HUDEP-2 (cell line): ENCODE data around the gene VAMP2.

Experiments
- DNase-seq, 76 experiments: peaks; one replicate each; lab custom pipeline; 2025; ENCODE audit not compliant: unreplicated experiment in 76 of 76; lab: John Stamatoyannopoulos, UW

VAMP2 gene

DNA sequence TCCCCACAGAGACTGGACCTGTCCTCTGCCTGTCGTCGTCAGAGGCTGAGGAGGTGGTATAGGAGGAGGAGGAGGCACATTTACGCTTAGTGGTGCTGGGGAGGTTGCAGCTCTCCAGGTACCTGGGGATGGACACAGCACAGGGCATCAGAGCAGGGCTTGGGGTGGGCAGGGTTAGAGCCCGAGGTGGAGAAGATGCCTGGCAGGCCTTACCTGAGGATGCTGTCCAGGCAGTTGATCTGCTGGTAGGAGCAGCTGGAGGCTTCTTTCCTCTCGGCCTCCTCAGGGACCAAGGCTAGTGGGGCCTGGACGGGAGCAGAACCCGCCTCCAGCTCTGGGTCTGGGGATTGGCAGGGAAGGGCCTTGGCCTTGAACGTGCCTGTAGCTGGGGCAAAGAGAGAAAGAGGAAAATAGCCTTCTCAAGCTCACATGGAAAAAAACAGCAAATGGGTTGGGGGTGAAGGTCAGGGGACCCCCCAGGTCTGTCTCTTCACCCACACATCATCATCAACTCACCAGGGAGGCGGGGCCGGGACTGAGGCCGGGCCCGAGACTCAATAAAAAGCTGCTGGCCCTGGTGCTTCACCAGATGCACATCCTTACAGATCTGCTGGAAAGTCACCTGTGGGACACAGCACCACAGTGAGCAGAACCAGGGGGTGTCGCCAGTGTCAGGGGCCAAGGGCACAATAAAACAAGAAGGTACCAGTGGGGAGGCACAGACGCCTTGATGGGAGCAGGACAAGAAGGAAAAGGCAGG, 16.2 kb downstream of the VAMP2 start:
- DNase-seq = no peak

DNA sequence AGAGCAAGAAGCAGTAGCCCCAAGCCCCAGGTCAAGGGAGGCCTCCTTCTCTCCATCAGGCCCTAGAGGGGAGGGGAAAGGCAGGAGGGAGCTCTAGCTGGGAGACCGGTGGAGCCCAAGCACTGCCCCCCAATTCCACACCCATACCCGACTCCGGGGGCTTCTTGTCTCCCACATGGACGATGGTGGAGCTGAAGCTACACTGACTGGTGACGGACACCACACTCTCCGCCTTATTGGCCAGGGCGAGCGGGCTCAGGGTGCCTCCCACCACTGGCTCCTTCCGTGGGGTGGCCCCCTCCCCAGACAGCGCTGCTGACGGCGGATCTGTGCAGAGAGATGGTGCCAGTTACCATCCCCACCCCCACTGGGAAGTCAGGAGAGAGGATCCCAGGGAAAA, 16.9 kb downstream of the VAMP2 start:
- DNase-seq = no peak

DNA sequence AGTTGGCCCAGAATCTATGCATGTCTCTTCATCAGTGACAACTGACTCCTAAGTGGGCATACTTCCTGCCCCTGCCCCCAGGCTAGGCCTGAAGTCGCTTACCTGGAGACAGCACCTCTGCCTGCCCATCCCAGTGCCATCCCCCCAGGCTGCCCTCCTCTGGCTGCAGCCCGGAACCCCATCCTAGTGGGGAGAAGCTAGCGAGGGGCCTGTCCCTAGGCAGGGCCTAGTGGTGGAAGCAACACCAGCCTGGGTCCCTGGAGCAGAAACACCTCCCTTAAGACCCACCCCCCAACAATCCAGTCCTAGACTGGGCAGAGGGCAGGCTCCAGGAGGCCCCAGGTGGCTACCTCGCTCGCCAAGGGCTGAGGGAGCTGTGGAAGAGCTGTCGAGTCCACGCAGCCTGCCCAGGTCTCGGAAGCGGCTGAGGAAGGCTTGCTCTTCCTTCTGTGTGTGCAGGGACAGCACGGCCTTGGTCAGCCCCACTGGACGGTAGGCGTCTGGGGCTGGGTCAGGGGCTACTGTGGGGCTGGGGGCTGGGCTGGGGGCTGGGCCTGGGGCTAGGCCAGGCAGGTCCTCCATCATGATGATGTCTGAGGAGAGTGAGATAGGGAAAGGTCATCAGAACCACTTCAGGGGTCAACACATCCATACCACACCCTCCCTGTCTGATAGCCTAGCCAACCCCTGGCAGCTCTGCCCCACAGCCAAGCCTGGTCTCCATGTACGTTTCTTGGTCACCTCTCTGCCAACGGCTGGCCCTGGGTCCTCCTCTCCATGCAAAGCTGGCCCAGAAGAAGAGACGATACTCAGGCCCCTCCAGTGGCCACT, 18.1 kb downstream of the VAMP2 start:
- no peak for DNase-seq

DNA sequence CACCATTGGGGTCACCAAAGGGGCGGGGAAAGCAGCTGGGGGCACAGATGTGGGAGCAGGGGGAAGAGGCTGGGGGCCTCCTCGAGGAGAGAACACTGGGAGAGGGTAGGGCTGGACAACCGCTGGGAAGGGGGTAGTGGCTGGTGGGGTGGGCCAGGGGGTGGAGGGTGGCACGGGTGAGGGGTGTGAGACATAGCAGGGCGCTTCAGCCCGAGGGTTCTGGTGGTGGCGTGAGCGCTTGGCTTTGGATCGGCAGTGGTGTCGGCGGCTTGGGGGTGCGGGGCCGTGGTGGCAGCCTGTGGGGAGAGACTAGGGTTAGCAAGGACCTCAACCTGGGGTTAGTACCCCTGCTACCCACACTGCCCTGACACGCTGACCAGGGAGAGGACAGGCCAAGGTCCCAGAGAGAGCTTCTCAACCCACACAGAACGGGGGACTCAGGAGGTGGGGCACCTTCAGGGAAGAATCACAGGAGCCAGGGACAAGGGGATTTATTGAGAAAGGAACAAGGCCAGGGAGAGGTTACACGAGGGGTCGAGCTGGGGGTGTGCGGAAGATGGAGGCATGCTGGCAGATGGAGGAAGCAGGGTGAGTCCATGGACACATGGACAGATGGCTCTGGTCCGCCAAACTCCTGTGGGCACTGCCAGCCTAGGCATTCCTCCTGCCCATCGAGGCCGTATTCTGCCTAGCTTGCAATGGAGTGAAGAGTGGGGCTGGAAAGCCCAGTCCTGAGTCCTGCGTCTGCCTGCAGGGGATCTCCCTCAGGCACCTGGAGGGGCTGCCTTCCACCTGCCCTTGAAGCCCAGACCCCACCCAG, 19.0 kb downstream of the VAMP2 start:
- no peak for DNase-seq

DNA sequence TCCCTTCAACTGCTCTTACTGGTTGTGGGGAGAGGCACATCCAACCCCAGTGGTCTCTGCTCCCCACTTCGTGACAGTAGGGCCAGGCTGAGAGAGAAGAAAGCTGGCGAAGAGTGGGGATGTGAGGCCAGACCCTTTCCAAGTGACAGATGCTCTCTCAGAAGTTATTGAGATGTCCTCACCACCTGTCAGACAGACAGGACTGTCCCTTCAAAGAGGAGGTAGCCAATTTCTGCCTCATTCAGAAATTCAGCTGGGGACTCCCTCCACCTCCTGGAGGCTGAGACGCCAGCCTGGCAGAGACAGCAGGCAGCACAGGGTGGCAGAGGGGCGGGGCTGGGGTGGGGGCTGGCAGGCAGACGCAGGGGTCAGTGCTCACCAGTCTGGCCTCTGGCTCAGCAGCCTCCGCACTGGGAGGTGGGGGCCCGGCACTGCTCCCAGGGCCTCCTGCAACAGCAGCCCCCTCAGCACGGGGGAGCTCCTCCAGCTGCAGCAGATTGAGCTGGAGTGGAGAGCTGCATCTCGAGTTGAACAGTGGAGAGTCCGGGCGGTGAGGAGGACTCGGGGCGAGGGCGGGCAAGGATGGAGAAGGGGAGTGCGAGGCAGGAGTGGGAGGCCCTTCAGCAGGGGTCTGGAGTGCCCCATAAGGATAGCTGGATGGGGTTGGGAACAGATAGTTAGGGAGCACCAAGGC, 19.7 kb downstream of the VAMP2 start:
- no peak for DNase-seq

DNA sequence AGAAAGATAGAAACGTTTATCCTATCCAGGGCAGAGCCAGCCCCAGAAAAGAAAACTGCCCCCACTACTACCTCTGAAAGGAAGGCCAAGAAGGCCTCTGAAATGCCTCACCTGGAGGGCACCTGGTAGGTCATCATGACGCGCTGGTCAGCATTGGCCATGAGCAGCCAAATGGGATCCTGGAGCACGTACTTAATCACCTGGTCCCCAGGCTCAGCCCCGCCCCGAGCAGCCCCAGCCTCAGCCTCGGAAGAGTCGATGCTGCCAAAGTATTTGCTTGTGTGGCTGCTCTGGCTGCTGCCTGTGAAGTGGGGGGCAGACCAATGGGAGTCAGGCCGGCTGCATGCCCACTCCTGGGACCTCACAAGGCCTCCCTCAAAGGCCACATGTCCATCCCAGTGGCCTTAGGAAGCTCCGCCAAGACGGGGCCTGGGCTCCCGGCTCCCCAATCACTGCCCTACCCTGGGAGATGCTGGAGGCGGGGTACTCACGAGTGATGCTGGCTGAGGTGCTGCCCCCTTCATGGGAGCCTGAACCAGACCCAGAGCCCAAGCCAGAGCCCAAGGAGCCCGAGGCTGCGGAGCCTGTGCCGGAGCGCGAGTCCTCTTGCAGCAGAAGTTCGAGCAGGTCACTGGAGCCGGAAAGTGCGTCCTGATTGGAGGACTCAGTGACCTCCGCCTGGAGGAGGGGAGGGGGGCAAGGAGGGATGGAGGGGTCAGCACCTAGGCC, 20.4 kb downstream of the VAMP2 start:
- no peak for DNase-seq

DNA sequence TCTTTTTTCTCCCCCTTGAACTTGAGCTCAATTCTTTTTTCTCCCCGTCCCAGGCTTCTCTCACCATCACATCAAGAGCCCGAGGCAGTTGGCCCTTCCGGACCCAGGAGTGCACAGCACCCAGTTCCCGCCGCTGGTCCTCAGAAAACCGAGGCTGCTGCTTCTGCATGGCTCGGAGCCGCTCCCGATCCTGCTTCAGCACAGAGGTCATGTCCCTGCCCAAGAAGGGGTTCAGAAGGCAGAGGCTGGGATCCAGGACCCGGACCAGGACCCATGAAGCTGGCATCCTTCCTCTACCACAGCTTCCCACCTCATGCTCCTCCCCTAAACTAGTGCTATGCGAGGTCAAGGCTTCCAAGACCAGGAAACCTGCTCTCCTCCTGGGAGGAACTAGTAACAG, 21.0 kb downstream of the VAMP2 start:
- DNase-seq = no peak

DNA sequence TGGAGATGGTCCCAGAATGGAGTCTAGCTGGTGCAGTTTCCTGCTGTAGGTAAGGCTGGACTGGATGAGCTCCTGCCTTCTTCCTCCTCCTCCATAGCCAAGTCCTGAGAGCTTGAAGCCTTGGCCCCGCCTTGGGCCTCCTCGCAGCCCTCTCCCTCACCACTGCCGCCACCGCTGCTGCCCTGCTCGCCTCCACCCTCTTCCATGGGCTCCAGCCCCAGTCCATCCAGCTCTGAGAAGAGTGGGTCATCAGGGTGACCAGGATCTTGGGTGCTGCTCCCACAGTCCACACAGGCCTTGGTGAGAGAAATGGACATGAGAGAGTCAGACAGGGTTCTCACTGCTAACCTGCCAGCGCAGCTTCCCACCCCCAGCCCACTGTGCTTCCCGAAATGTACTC, 21.7 kb downstream of the VAMP2 start:
- no peak for DNase-seq

DNA sequence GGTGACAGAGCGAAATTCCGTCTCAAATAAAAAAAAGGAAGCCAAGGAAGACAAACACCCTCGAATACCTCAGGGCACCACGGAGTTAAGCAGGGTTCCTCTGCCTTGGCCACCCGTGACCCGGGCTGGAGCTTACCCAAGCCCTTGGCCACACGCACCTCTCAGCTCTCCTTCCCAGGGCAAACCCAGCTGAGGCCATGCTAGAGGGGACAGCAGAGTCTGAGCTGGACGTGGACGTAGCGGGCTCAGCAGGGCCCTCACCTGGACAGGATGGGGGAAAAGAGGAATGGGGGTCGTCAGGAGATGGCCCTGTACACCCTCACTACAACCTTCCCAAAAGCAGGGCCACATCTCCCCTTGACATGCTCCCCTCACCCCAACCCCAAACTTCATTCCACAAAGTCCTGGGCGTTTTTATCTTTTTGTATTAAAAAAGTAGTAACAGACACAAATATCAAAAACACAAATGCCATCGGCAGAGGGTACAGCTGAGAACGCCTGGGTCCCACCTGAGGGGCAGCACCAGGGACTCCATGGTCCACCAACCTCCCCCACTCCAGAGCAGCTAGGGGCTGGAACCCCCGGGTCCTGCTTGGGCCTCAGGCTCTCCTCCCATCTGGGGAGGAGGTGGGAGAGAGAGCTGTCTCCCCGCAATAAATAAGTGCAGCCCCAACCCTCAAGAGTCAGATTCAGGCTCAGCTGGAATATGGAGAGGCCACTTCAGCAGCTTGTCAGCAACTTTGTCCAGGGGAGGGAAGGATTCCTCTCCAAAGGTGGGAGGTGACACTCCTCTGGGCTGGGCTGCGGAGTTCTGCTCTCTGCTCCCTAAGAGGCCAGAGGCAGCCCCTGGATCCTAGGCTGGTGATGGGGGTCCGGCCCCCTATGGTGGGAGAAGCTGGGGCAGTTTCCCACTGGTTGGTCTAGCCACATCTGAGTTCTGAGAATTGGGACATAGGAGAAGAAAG, 22.4 kb downstream of the VAMP2 start:
- DNase-seq = no peak

DNA sequence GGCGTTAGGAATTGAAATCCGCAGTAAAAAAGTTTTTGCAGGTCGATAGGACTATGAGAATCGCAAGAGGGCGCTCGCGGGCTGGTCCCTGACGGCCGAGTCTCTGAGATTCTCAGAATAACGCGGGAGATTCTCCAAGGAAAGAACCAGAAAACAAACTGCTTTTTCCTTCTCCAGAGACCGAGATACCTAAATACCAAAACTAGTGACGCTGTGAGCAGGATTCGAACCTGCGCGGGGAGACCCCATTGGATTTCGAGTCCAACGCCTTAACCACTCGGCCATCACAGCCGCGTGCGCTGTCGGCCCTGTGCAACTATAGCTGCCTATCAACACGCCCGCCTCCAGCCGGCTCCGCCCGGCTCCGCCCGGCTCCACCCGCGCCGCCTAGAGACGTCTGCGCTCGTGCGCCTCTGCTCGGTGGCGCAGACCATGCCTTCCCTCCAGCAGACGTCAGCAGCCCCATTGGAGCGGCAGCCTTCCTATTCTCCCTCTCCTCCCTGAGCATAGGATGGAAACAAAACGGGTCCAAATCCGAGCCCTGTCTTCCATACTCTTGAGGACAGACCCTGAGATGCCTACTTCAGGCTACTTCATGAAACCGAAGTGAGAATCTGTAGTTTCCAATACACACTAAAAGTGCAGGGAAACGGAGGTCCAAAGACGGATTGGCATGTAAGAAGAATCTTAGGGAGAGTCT, 23.9 kb downstream of the VAMP2 start:
- DNase-seq = peak in 73 of 76 experiments; percentile 54 to 100 (median 96)

DNA sequence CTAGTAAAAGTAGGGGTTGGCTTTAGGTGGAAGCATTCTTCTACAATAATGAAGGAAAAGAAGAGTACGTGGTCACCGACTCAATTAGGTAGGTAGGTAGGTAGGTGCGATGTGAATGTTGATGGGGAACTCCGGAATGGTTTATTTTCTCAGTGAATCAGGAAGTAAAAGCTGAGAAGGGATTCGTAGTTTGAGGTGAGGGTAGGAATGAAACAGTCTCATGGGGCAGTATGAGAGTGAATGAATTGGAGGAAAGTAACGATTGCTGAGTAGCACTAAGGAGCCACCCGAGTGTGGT, 24.4 kb downstream of the VAMP2 start:
- no peak for DNase-seq

DNA sequence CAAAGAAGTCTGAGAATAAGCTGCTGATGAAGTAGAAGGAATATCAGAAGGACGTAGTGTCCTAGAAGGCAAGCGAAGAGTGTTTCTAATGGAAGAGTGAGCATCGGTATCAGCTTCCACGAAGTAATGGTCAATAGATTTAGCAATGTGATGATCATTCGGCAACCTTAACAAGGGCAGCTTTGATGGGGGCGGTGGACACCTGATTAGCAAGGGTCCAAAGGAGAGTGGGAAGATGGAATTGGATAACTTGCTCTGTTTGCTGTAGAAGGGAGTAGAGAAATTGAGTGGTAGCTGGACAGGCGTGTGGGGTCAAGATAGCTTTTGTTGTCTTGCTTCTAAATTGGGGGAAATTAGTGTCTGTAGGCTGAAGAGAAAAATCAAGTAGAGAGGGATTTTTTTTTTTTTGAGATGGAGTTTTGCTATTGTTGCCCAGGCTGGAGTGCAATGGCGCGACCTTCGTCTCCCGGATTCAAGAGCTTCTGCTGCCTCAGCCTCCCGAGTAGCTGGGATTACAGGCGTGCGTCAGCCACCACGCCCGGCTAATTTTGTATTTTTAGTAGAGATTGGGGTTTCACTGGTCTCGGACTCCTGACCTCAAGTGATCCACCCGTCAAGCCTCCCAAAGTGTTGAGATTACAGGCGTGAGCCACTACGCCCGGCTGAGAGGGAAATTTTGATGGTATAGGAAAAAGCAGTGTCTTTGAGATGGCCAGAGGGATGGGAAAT, 24.9 kb downstream of the VAMP2 start:
- no peak for DNase-seq

DNA sequence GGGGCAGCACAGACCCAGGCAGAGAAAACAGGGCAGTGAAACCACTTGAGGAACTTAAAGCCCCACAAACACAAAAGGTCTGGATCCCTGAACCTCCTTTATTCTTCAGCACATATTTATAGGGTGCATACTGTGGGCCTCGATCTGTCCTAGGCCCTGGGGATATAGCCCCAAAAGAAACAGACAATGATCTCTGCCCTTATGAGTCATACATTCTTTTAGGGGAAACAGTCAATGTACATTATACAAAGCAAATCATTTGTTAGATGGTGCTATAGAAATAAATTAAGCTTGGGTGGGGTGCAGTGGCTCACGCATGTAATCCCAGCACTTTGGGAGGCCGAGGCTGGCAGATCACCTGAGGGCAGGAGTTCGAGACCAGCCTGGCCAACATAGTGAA, 28.8 kb downstream of the VAMP2 start:
- no peak for DNase-seq

DNA sequence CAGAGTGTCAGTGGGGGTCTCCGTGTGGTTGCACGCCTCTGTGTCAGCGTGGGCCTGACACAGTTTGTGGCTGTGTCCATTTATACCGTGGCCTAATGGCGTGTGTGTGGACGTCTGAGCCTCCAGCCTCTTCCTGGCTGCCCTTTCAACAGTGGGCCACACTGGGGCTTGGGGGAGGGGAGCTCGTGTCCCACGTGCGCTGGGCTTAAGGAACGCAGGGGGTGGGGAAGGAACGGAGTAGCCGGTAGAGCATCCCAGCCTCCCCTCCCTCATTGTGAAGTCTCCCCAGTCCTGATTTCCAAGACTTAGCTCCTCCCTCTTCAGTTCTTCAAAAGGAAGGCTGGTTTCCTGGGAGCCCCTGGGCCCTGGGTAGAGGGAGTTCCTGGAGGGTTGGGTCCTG, 29.3 kb downstream of the VAMP2 start:
- DNase-seq = no peak

DNA sequence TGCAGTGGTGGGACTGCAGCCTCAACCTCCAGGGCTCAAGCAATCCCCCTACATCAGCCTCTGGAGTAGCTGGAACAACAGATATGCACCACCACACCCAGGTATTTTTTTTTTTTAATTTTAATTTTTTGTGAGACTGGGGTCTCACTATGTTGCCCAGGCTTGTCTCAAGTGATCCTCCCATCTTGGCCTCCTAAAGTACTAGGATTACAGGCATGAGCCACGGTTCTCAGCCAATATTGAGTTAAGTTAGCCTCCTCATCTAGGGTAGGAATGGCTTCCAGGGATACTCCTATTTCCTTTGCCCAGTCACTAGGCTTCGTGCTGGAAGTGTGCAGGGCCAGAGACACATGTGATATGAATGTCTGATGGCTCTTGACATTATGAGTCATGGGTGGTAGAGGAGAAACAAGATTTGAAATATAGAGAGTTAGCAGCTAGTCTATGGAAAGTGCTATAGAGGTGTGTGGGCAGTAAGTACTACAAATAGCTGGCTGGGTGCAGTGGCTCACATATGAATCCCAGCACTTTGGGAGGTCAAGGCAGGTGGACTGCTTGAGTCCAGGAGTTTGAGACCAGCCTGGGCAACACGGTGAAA, 30.8 kb downstream of the VAMP2 start:
- no peak for DNase-seq

DNA sequence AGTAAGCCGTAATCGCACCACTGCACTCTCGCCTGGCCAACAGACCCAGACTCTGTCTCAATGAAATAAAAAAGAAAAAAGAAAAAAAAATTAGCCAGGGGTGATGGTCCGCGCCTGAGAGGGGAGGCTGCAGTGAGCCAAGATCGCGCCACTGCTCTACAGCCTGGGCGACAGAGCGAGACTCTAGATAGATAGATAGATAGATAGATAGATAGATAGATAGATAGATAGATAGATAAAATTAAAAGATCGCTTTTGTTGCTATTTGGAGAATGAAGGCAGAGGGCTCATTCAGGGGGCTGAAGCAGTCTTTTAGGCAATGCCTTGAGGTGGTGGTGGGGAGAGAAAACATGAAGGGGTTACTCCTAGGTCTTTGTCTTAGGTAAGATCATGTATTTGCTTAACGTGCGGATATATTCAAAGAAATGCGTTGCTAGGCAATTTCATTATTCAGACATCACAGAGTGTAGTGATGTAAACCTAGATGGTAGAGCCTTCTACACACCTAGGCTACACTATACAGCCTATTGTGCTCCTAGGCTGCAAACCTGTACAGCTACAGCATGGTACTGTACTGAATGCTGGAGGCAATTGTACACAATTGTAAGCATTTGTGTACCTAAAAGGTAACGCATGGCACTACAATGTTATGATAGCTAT, 34.5 kb downstream of the VAMP2 start:
- no peak for DNase-seq

DNA sequence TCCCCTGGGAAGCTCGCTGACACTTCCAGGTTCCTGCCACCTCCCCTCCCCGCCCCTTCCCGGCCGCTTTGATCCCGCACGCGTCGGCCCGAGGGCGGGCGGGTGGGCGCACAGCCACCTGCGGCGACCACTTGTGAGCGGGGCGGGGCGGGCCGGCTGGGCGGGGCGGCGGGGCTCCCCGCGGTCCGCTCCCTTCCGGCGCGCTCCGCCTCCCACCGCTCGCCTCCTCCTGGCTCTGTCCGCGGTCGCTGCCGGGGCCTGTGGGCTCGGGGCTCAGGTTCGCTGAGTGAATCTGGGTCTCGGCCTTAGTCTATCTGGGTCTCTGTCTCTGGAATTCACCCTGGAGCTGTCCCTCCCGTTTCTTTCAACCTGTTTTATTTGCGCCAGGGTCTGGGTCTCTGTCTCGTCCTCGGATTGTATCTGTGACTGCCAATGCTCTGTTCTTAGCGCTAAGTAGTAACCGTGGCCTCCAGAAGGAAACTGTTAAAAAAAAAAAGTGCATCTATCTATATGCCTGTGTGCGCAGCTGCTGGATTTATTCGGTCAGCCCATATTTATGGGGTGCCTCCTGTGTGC, 36.2 kb downstream of the VAMP2 start:
- peak in 29 of 76 experiments; percentile 8 to 69 (median 37) for DNase-seq
